Measurements from ENCODE around the gene ARMC9. TPM values are rescaled to one million over a fixed set of nuclear protein-coding genes. Genes with fewer than 3 reads are reported as not detected.

The ARMC9 gene
- total RNA-seq, 1 experiment from 2014 or later, result 16.4 TPM

DNA sequence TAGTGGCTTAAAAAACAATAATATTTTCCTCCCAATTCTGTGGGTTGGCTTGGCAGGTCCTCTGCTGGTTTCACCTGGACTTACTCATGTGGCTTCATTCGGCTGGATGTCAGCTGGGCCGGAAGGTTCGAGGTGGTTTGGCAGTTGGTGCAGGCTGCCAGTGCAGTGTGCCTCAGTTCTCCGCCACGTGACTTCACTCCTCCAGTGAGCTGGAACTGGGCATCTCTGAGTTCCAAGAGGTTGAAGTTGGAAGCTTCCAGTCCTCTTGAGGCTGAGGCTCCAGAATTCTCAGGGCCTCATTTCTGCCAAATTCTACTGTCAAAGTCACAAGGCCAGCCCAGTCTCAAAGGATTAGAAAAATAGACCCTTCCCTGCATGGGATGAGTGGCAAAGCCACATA, 113.6 kb downstream of the ARMC9 start:
- H3K36me3 ChIP-seq (ENCODE audit: control insufficient read depth in 1 of 2, insufficient read depth in 2 of 2, low read length in 2 of 2), result no peaks in the 10 kb centered on the region
- ATAC-seq, result no peak
- H3K9ac ChIP-seq (ENCODE audit: low read length), result no peak overlapping the region
- BruUV-seq (replicated peaks), result no TSS peak
- H3K9me3 ChIP-seq (ENCODE audit: control insufficient read depth in 1 of 2, insufficient read depth in 1 of 2, low read depth in 1 of 2, low read length in 2 of 2), result no peaks in the 10 kb centered on the region
- H3K4me2 ChIP-seq (ENCODE audit: low read length), result no peak overlapping the region
- no peaks in the 10 kb centered on the region for H3K79me2 ChIP-seq (ENCODE audit: insufficient read depth, low read length)
- no peak for DNase-seq (ENCODE audit: low read depth, low spot score)
- intact Hi-C loops (cut with micrococcal nuclease), result no loop called here
- no peak overlapping the region for H3K27ac ChIP-seq (ENCODE audit: low read depth, low read length)
- H4K20me1 ChIP-seq (ENCODE audit: insufficient read depth), result no peaks in the 10 kb centered on the region
- H3K4me3 ChIP-seq (replicated peaks in 1 of 2; ENCODE audit: low read depth in 1 of 2, low read length in 2 of 2), result no peak overlapping the region
- POLR2A ChIA-PET, result no interaction called here
- H2AFZ ChIP-seq (ENCODE audit: low read depth, low read length, poor library complexity, severe bottlenecking), result no peak overlapping the region
- no peaks in the 10 kb centered on the region for H3K27me3 ChIP-seq (ENCODE audit: insufficient read depth, low read length)
- RAD21 ChIA-PET (ENCODE audit: low non-redundant PET in 1 of 2, low total read pairs in 2 of 2, uncharacterized antibody in 2 of 2, unreplicated experiment in 2 of 2), result no interaction called here
- CTCF ChIA-PET, result no interaction called here
- H3K9me2 ChIP-seq (ENCODE audit: insufficient read depth), result no peaks in the 10 kb centered on the region
- H3K4me1 ChIP-seq (ENCODE audit: control insufficient read depth in 1 of 2, insufficient read depth in 2 of 2, low read length in 2 of 2), result peaks cover 0 to 1% of the 10 kb centered on the region in 2 experiments; a peak in 1 of 4 replicates
- TF ChIP-seq ZFX (IDR thresholded peaks at IDR 0.05) (no peak), SIN3A (IDR thresholded peaks at IDR 0.05; ENCODE audit: low read depth) (no peak), JUND (IDR thresholded peaks at IDR 0.05) (no peak)
- TF ChIP-seq, protein P1, sequence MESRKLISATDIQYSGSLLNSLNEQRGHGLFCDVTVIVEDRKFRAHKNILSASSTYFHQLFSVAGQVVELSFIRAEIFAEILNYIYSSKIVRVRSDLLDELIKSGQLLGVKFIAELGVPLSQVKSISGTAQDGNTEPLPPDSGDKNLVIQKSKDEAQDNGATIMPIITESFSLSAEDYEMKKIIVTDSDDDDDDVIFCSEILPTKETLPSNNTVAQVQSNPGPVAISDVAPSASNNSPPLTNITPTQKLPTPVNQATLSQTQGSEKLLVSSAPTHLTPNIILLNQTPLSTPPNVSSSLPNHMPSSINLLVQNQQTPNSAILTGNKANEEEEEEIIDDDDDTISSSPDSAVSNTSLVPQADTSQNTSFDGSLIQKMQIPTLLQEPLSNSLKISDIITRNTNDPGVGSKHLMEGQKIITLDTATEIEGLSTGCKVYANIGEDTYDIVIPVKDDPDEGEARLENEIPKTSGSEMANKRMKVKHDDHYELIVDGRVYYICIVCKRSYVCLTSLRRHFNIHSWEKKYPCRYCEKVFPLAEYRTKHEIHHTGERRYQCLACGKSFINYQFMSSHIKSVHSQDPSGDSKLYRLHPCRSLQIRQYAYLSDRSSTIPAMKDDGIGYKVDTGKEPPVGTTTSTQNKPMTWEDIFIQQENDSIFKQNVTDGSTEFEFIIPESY (IDR thresholded peaks at IDR 0.05; ENCODE audit: extremely low read depth, insufficient replicate concordance, low read length), result no peak

DNA sequence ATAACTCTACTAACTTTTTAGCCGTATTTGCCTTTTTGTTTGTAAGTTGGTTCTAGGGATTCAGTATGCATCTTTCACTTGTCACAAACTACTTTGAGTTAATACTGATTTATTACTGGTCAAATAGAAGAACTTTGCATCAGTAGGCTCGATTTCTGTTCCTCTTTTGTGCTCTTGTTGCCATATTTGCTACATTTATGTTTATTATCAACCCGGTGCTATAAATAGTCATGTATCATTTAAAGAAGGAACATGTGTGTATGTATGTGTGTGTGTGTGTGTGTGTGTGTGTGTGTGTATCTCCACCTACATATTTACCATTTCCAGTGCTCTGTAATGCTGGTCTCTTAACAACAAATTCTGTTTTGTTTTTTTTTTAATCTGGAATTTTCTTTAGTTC, 117.5 kb downstream of the ARMC9 start:
- CTCF ChIA-PET, result no interaction called here
- Histone ChIP-seq H2AFZ (ENCODE audit: low read depth, low read length, poor library complexity, severe bottlenecking) (no peak overlapping the region), H4K20me1 (ENCODE audit: insufficient read depth) (no peaks in the 10 kb centered on the region), H3K27me3 (ENCODE audit: insufficient read depth, low read length) (no peaks in the 10 kb centered on the region), H3K9ac (ENCODE audit: low read length) (no peak overlapping the region), H3K27ac (ENCODE audit: low read depth, low read length) (no peak overlapping the region), H3K4me1 (ENCODE audit: control insufficient read depth in 1 of 2, insufficient read depth in 2 of 2, low read length in 2 of 2) (no peaks in the 10 kb centered on the region), H3K9me3 (ENCODE audit: control insufficient read depth in 1 of 2, insufficient read depth in 1 of 2, low read depth in 1 of 2, low read length in 2 of 2) (no peaks in the 10 kb centered on the region), H3K36me3 (ENCODE audit: control insufficient read depth in 1 of 2, insufficient read depth in 2 of 2, low read length in 2 of 2) (no peaks in the 10 kb centered on the region), H3K9me2 (ENCODE audit: insufficient read depth) (no peaks in the 10 kb centered on the region), H3K4me3 (replicated peaks in 1 of 2; ENCODE audit: low read depth in 1 of 2, low read length in 2 of 2) (no peak overlapping the region), H3K79me2 (ENCODE audit: insufficient read depth, low read length) (no peaks in the 10 kb centered on the region), H3K4me2 (ENCODE audit: low read length) (no peak overlapping the region)
- POLR2A ChIA-PET, result no interaction called here
- RAD21 ChIA-PET (ENCODE audit: low non-redundant PET in 1 of 2, low total read pairs in 2 of 2, uncharacterized antibody in 2 of 2, unreplicated experiment in 2 of 2), result no interaction called here
- ATAC-seq (no peak), DNase-seq (ENCODE audit: low read depth, low spot score) (no peak)
- no TSS peak for BruUV-seq (replicated peaks)
- TF ChIP-seq SIN3A (IDR thresholded peaks at IDR 0.05; ENCODE audit: low read depth), result no peak
- no peak for TF ChIP-seq RAD21 (IDR thresholded peaks at IDR 0.05; ENCODE audit: low read depth)
- no peak for TF ChIP-seq POLR2A (IDR thresholded peaks at IDR 0.05; ENCODE audit: borderline replicate concordance, extremely low read depth, insufficient read depth, insufficient read length)
- no peak for TF ChIP-seq CBX3 (IDR thresholded peaks at IDR 0.05; ENCODE audit: low read depth)
- no peak for TF ChIP-seq REST (IDR thresholded peaks at IDR 0.05; ENCODE audit: low read depth)
- TF ChIP-seq POLR2AphosphoS5 (IDR thresholded peaks at IDR 0.05; ENCODE audit: low read depth, low read length), result no peak
- TF ChIP-seq, protein P1 (IDR thresholded peaks at IDR 0.05; ENCODE audit: extremely low read depth, insufficient replicate concordance, low read length), result no peak
- intact Hi-C loops (cut with micrococcal nuclease), result no loop called here
